Psoas muscle (tissue), 8 donors: Measurements from ENCODE around the gene PDZD4. TPM values are rescaled to one million over a fixed set of nuclear protein-coding genes. Genes with fewer than 3 reads are reported as not detected.
A peak's percentile ranks its signal among the peaks of the same experiment; 100 is the strongest.

ENCODE experiments used
- ATAC-seq, 4 donors: fragments of 200-7000 bp; cut with Tn5 transposase; one replicate each; pipeline ENCODE4 v1.9.1; 2020; ENCODE audit warnings: moderate library complexity in 3 of 4, mild to moderate bottlenecking in 2 of 4
- DNase-seq, 2 donors: peaks; one replicate each; pipeline ENCODE4 v3.0.0-alpha.2; 2020
- H3K27ac ChIP-seq: fragments of 200-600 bp; one replicate; pipeline ENCODE4 v1.8.0; 2022
- H3K27me3 ChIP-seq, 3 donors: fragments of 200-600 bp in 1 of 3; one replicate each; pipeline versions ENCODE4 v1.6.1 to v1.8.0; 2013 to 2022; ENCODE audit warnings: low read length in 2 of 3, mild to moderate bottlenecking in 2 of 3, moderate library complexity in 1 of 3; ENCODE audit not compliant: insufficient read depth in 3 of 3
- H3K36me3 ChIP-seq, 2 donors: fragments of 200-600 bp in 1 of 2; one replicate each; pipeline versions ENCODE4 v1.6.1 to v1.8.0; 2013 to 2022; ENCODE audit warnings: low read depth in 1 of 2, mild to moderate bottlenecking in 1 of 2, moderate library complexity in 1 of 2; ENCODE audit not compliant: insufficient read depth in 1 of 2
- H3K4me1 ChIP-seq: fragments of 200-600 bp; one replicate; pipeline ENCODE4 v1.8.0; 2022
- H3K4me3 ChIP-seq: fragments of 200-600 bp; one replicate; pipeline ENCODE4 v1.8.0; 2022; ENCODE audit warnings: mild to moderate bottlenecking
- H3K9me3 ChIP-seq: fragments of 200-600 bp; one replicate; pipeline ENCODE4 v1.8.0; 2022
- CTCF ChIP-seq: fragments of 200-600 bp; IDR thresholded peaks from one replicate; pipeline ENCODE4 v1.8.0; 2022; ENCODE audit warnings: antibody characterized with exemption
- WGBS, 3 donors: extraction: QIAGEN DNeasy Blood & Tissue Kit; methylation state at CpG; one replicate each; pipeline versions ENCODE4 v1.1.6 to v1.1.7; 2013; 5-methylcytosine and 5-hydroxymethylcytosine counted together
- intact Hi-C, 2 donors: fragments of 100-400 bp; cut with DNase I; formaldehyde crosslinking; loops; one replicate each; pipeline versions ENCODE4 v1.11.0 to v1.14.2; 2022
- polyA plus RNA-seq, 3 donors: library from polyadenylated mRNA; stranded (reverse); fragments of 200-250 nt; gene quantifications; one replicate each; pipeline ENCODE4 v1.2.3, GENCODE V29; 2013
- total RNA-seq, 4 donors: library from RNA; stranded (reverse); fragmentation: NEBNext Ultra II Directional in 2 of 4; extraction: Animal tissue kit (Norgen Biotek cat#: 25700) in 2 of 4; gene quantifications; one replicate each; pipeline versions ENCODE4 v1.2.1 to v1.2.4, GENCODE V29; 2021 to 2023
- donor health status: healthy with polysubstance abuse.
- donor health status: DM: no; HTN: no; CAD: no; lungs with moderate emphysema.
- donor health status: Bipolar disorder and iron deficiency.
- donor health status: healthy.
- donor health status: DM: yes; HTN: yes; CAD: no.
- donor health status: DM: no; HTN: no; CAD: no.
- donor health status: DM: no; HTN: no; CAD: no.
- donor health status: DM: yes; HTN: yes; CAD: no.

The PDZD4 gene
- total and polyA plus RNA-seq, 7 donors, result 0.50 to 2.1 (median 1.3) TPM

GRCh38 chrX:153768311-153769157, 61.8 kb downstream of the PDZD4 start:
- H3K27me3 ChIP-seq, result no peaks in the 10 kb centered on the region
- no peaks in the 10 kb centered on the region for H3K4me1 ChIP-seq
- WGBS, 3 donors, result 71 to 75% (median 74%) methylated on average over 14 to 22 of the region's 22 CpGs
- TF ChIP-seq CTCF, result no peak
- peak; percentile 18 to 43 for DNase-seq
- no peak for ATAC-seq
- H3K27ac ChIP-seq, result no peak overlapping the region
- no peaks in the 10 kb centered on the region for H3K9me3 ChIP-seq
- intact Hi-C loops, result no loop called here
- H3K4me3 ChIP-seq, result no peak overlapping the region
- H3K36me3 ChIP-seq, result no peaks in the 10 kb centered on the region

GRCh38 chrX:153767674-153768055, 62.7 kb downstream of the PDZD4 start:
- 91 to 96% (median 92%) methylated on average over 4 to 20 of the region's 20 CpGs for WGBS, 3 donors
- intact Hi-C loops, result no loop called here

GRCh38 chrX:153766871-153767673, 63.3 kb downstream of the PDZD4 start:
- intact Hi-C loops, result no loop called here
- Histone ChIP-seq H3K27ac (peak overlapping the region; percentile 27), H3K4me3 (no peak overlapping the region), H3K27me3 (no peaks in the 10 kb centered on the region), H3K36me3 (no peaks in the 10 kb centered on the region), H3K4me1 (no peaks in the 10 kb centered on the region), H3K9me3 (no peaks in the 10 kb centered on the region)
- 50 to 68% (median 56%) methylated on average over 28 to 56 of the region's 56 CpGs for WGBS, 3 donors
- no peak for TF ChIP-seq CTCF
- peak; percentile 28 to 62 (median 56) for ATAC-seq
- peak; percentile 30 to 63 for DNase-seq

More at GRCh38 chrX:153767674-153768055, 62.7 kb downstream of the PDZD4 start:
- no peak overlapping the region for H3K27ac ChIP-seq
- no peaks in the 10 kb centered on the region for H3K4me1 ChIP-seq
- H3K4me3 ChIP-seq, result no peak overlapping the region
- ATAC-seq (no peak), DNase-seq (no peak)
- no peaks in the 10 kb centered on the region for H3K27me3 ChIP-seq
- no peaks in the 10 kb centered on the region for H3K36me3 ChIP-seq
- TF ChIP-seq CTCF, result no peak
- H3K9me3 ChIP-seq, result no peaks in the 10 kb centered on the region

- Histone ChIP-seq H3K27ac (no peak overlapping the region), H3K4me3 (no peak overlapping the region), H3K9me3 (no peaks in the 10 kb centered on the region), H3K36me3 (no peaks in the 10 kb centered on the region), H3K27me3 (no peaks in the 10 kb centered on the region), H3K4me1 (no peaks in the 10 kb centered on the region)
- DNase-seq (peak; percentile 16 to 49), ATAC-seq (no peak)
- WGBS, 3 donors, result 79 to 84% (median 82%) methylated on average over 17 to 21 of the region's 21 CpGs
- TF ChIP-seq CTCF, result no peak
- intact Hi-C loops, result no loop called here
Observed at GRCh38 chrX:153766098-153766817, 64.1 kb downstream of the PDZD4 start.
